HAP-1 (cell line): ENCODE measurements around the gene ZNF195.
"Not testable (repeated sequence)": the region's sequence is repeated elsewhere in the genome, so short reads cannot be mapped to it uniquely, and the experiment has no call there.

Source experiments
- DNase-seq, 2 experiments: peaks; one replicate each; pipeline ENCODE4 v3.0.0-alpha.2; 2016 to 2020; ENCODE audit warnings: low spot score in 2 of 2
- H3K27me3 ChIP-seq: fragments of 250-450 bp; sonication (Bioruptor Pico); 2 replicates; pipeline ENCODE4 v1.5.1; 2020; ENCODE audit warnings: low read depth, mild to moderate bottlenecking, moderate library complexity
- H3K36me3 ChIP-seq: fragments of 250-450 bp; sonication (Bioruptor Pico); replicated peaks from 2 replicates; pipeline ENCODE4 v1.5.1; 2020; ENCODE audit warnings: mild to moderate bottlenecking
- H3K4me1 ChIP-seq: fragments of 250-450 bp; sonication (Bioruptor Pico); 2 replicates; pipeline ENCODE4 v1.5.1; 2020; ENCODE audit warnings: mild to moderate bottlenecking
- H3K4me3 ChIP-seq: fragments of 250-450 bp; sonication (Bioruptor Pico); 2 replicates; pipeline ENCODE4 v1.5.1; 2020; ENCODE audit warnings: mild to moderate bottlenecking, moderate library complexity
- H3K9me3 ChIP-seq: fragments of 250-450 bp; sonication (Bioruptor Pico); 2 replicates; pipeline ENCODE4 v1.5.1; 2020; ENCODE audit warnings: mild to moderate bottlenecking, moderate library complexity
- in situ Hi-C: fragments of 300-500 bp; cut with MboI; formaldehyde crosslinking; loops from 3 replicates; pipeline ENCODE4 v1.14.3; 2020; ENCODE audit warnings: low sequenced_read_pairs, inconsistent platforms, mixed read lengths

The ZNF195 gene

GRCh38 chr11:3356858-3357257, 22.1 kb downstream of the ZNF195 start:
- Histone ChIP-seq H3K9me3 (peaks cover 30% of the 10 kb centered on the region), H3K4me1 (no peaks in the 10 kb centered on the region), H3K27me3 (no peaks in the 10 kb centered on the region), H3K4me3 (no peak overlapping the region), H3K36me3 (peaks cover 33% of the 10 kb centered on the region)
- no peak for DNase-seq
- in situ Hi-C loops: no loop called here

DNA sequence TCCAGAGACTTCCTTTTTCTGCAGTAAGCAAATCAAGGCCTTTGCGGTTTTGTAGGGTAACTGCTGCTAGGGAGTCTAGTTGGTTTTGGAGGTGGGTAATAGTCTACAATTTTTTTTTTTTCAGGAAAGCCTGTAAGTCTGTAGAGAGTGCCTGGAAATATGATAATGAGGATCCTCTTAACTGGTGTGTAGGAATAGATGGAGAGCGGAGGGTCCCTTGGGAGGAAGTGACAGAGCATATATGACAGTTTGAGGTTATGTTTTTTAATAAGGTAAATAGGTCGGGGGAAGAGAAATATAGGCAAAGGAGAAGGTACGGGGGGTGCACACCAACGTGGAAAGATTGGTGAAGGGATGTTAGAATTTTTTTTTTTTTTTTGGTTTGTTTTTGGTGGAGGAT, 25.9 kb downstream of the ZNF195 start:
- DNase-seq: no peak
- Histone ChIP-seq H3K4me1 (no peaks in the 10 kb centered on the region), H3K36me3 (no peaks in the 10 kb centered on the region; the same call in 1 of the 2 replicates), H3K27me3 (no peaks in the 10 kb centered on the region), H3K9me3 (peaks cover 8% of the 10 kb centered on the region), H3K4me3 (no peak overlapping the region)
- in situ Hi-C loops: no loop called here

DNA sequence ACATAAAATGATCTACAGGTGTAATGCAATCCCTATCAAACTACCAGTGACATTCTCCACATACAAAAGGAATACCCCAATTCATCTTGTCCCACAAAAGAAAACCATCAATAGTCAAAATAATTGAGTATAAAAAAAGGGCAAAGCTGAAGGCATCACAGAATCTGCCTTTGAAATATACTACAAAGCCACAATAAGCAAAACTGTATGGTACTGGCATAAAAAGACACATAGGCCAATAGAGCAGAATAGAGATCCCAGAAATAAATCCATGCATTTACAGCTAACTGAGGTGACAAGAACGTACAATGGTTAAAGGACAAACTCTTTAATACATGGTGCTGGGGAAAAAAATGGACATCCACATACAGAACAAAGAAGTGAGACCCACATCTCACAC, 31.8 kb downstream of the ZNF195 start:
- Histone ChIP-seq H3K36me3 (no peaks in the 10 kb centered on the region), H3K27me3 (peaks cover 8% of the 10 kb centered on the region), H3K4me1 (no peaks in the 10 kb centered on the region), H3K9me3 (0 out of 2 replicates have a peak, but pooled peaks cover 8% of the 10 kb centered on the region), H3K4me3 (no peak overlapping the region)
- no peak for DNase-seq
- in situ Hi-C loops: no loop called here

- Histone ChIP-seq H3K4me3 (no peak overlapping the region), H3K9me3 (0 out of 2 replicates have a peak, but pooled peaks cover 8% of the 10 kb centered on the region), H3K4me1 (no peaks in the 10 kb centered on the region), H3K27me3 (peaks cover 8% of the 10 kb centered on the region), H3K36me3 (no peaks in the 10 kb centered on the region)
- in situ Hi-C loops: no loop called here
- no peak for DNase-seq
These were observed 32.4 kb downstream of the ZNF195 start for GRCh38 chr11:3346587-3346986.

DNA sequence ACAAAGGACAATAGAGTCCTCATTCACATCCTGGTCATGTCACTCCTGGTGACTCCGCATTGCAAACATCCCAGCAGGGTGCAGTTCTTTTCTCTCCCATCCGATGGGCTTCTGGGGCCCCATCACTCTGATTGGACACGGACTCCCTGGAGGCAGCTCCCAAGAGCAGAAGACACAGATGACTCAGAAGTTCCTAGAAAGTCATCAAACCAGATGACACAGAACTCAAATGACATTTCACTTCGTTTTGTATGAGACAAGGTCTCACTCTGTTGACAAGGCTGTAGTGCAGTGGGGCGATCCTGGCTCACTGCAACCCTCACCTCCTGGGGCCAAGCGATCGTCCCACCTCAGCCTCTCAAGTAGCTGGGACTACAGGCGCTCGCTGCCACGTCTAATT, 33.2 kb downstream of the ZNF195 start:
- Histone ChIP-seq H3K4me3 (no peak overlapping the region), H3K9me3 (0 out of 2 replicates have a peak, but pooled peaks cover 8% of the 10 kb centered on the region), H3K27me3 (peaks cover 8% of the 10 kb centered on the region), H3K4me1 (no peaks in the 10 kb centered on the region), H3K36me3 (no peaks in the 10 kb centered on the region)
- in situ Hi-C loops: no loop called here
- DNase-seq: no peak

DNA sequence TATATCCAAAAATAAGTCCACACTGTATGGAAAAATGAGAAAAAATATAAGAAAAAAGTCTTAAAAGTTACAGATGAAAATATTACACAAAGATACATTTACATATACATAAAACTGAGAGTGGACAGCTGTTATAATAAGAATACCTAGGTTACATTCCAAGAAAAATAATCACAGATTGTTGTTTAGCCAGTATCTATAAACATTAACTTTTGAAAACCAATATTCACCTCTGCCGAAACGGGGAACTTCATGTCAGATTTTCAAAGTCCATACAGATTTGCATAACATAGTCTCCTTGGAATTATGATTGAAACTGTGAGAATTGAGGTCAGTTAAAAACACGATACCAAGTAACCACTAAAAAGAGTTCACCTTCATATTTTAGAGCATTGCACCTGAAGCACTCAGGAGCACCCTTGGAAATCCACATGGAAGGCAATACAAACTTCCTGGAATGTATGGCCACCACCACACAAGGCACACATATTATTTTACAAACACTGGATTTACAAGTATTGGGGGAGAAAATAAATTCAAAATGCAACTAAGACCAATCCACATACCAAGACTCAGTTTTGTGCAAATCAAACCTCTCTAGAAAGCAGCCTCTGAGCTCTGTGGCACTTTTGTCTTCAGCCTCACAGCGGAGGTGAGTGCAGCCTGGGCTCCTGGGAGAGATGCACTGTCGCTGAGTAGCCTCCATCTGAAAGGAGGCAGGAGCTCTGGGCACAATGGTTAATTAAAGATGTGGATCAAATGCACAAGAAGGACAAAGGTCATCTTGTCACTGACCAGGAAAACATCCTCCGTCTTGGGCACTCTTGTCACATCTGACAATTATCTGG, 34.4 kb downstream of the ZNF195 start:
- peaks cover 8% of the 10 kb centered on the region for H3K27me3 ChIP-seq
- H3K4me1 ChIP-seq: no peaks in the 10 kb centered on the region
- no peaks in the 10 kb centered on the region for H3K36me3 ChIP-seq
- no peak overlapping the region for H3K4me3 ChIP-seq
- in situ Hi-C loops: no loop called here
- 0 out of 2 replicates have a peak, but pooled peaks cover 8% of the 10 kb centered on the region for H3K9me3 ChIP-seq
- no peak for DNase-seq

DNA sequence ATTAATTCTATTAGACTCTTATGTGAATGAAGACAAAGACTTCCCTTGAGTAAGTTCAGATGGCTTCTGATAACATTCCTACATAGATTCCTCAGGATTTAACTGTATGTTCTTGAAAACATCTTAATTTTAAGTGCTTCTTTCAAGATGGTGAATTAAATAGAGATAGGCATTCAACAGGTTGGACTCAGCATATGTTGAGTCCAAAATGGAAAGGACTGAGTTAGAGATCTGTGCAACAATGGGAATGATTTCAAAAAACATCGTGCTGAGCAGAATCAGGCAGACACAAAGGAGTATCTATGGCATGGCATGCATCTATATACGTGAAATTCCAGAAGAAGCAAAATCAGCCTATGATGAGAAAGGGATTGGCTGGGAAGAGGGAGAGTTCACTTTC, 36.2 kb downstream of the ZNF195 start:
- peaks cover 8% of the 10 kb centered on the region for H3K27me3 ChIP-seq
- H3K4me1 ChIP-seq: no peaks in the 10 kb centered on the region
- in situ Hi-C loops: no loop called here
- no peak overlapping the region for H3K4me3 ChIP-seq
- H3K9me3 ChIP-seq: peaks cover 10% of the 10 kb centered on the region; the same call in 1 of the 2 replicates
- no peak for DNase-seq
- H3K36me3 ChIP-seq: no peaks in the 10 kb centered on the region

- peaks cover 5% of the 10 kb centered on the region; the same call in 1 of the 2 replicates for H3K9me3 ChIP-seq
- H3K4me3 ChIP-seq: no peak overlapping the region
- peaks cover 8% of the 10 kb centered on the region for H3K27me3 ChIP-seq
- DNase-seq: peak in 1 of 2 experiments; percentile 75
- H3K4me1 ChIP-seq: no peaks in the 10 kb centered on the region
- in situ Hi-C loops: no loop called here
- H3K36me3 ChIP-seq: no peaks in the 10 kb centered on the region
These were observed 37.6 kb downstream of the ZNF195 start for GRCh38 chr11:3341298-3341697.

DNA sequence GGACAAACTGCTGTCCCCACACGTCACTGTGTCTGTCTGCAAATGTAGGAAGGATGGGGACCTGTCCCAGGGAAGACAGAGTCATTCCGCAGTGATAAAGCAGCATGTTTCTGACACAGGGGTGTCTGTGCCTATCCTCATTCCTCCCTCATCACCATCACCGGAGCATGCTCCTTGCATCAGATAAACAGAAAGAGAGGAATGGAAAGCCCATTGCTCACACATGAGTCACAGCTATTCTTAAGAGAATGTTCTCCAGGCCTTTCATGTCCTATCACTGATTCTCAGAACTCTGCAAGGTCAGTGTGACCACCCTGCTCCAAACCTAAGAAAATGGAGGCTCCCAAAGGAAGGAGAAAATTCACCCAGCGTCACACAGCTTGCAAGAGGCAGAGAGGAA, 38.9 kb downstream of the ZNF195 start:
- no peak for DNase-seq
- in situ Hi-C loops: no loop called here
- no peaks in the 10 kb centered on the region for H3K4me1 ChIP-seq
- H3K9me3 ChIP-seq: peaks cover 3% of the 10 kb centered on the region; the same call in 1 of the 2 replicates
- no peaks in the 10 kb centered on the region for H3K36me3 ChIP-seq
- H3K27me3 ChIP-seq: peaks cover 8% of the 10 kb centered on the region
- no peak overlapping the region for H3K4me3 ChIP-seq

DNA sequence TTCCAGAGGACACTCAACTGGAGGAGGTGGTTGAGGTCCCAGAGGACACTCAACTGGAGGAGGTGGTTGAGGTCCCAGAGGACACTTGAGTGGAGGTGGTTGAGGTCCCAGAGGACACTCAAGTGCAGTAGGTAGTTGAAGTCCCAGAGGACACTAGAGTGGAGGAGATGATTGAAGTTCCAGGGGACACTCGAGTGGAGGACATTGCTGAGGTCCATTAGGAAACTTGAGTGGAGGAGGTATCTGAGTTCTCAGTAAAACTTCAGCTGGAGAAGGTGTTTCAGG, 39.7 kb downstream of the ZNF195 start:
- DNase-seq: no peak
- Histone ChIP-seq H3K4me3 (no peak overlapping the region), H3K9me3 (peaks cover 2% of the 10 kb centered on the region; the same call in 1 of the 2 replicates), H3K27me3 (peaks cover 8% of the 10 kb centered on the region), H3K36me3 (no peaks in the 10 kb centered on the region), H3K4me1 (no peaks in the 10 kb centered on the region)
- in situ Hi-C loops: no loop called here

DNA sequence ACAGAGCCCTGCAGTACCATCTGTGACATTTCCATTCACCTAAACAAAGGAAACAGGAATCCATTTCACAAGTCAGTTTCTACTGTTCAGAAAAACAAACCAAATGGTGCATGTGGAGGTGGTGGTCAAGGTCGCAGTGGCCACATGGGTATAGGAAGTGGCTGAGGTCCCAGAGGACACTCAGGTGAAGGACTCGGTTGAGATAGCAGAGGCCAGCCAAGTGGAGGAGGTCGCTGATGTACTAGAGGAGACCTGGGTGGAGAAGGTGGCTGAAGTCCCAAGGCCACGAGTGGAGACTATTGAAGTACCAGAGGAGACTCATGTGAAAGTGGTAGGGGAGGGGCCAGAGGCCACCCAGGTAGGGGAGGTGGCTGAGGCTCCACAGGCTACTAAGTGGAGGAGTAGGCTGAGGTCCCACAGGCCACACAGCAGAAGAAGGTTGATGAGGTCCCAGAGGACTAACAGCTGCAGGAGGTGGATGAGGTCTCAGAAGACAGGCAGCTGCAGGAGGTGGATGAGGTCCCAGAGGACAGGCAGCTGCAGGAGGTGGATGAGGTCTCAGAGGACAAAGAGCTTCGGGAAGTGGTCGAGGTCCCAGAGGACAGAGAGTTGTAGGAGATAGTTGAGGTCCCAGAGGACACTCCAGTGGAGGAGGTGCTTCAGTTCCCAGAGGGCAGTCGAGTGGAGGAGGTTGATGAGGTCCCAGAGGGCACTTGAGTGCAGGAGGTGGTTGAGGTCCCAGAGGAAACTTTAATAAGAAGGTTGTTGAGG, 40.2 kb downstream of the ZNF195 start:
- in situ Hi-C loops: no loop called here
- DNase-seq: no peak

GRCh38 chr11:3336420-3336819, 42.5 kb downstream of the ZNF195 start:
- H3K36me3 ChIP-seq, DNase-seq, H3K9me3 ChIP-seq, H3K27me3 ChIP-seq, in situ Hi-C loops, H3K4me1 ChIP-seq, H3K4me3 ChIP-seq: not testable (repeated sequence)

More for the DNA sequence above, 40.2 kb downstream of the ZNF195 start:
- peaks cover 8% of the 10 kb centered on the region for H3K27me3 ChIP-seq
- peaks cover 2% of the 10 kb centered on the region; the same call in 1 of the 2 replicates for H3K9me3 ChIP-seq
- H3K4me1 ChIP-seq: no peaks in the 10 kb centered on the region
- no peaks in the 10 kb centered on the region for H3K36me3 ChIP-seq
- no peak overlapping the region for H3K4me3 ChIP-seq

GRCh38 chr11:3333157-3333556, 45.8 kb downstream of the ZNF195 start:
- H3K4me3 ChIP-seq, H3K9me3 ChIP-seq, in situ Hi-C loops, H3K27me3 ChIP-seq, H3K4me1 ChIP-seq, DNase-seq, H3K36me3 ChIP-seq: not testable (repeated sequence)

DNA sequence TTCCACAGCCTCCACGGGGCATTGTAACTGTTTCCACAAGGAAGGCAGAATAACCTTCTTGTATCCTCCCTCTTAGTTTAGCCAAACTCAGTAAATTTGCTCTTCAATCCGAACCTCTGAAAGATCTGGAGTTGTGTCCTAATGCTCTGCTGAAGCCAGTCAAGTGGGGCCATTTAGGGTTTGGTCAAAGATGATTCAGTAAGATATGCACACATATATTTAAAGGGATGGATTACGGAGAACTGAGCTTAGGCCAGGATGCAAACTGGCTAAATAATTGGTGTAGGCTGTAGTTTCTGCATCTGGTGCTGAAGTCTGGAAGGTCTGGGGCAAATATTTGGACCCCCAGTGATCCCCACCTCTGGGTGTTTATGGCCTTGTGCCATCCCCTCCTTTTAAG, 47.9 kb downstream of the ZNF195 start:
- DNase-seq, H3K4me1 ChIP-seq, H3K4me3 ChIP-seq, H3K36me3 ChIP-seq, H3K27me3 ChIP-seq, in situ Hi-C loops, H3K9me3 ChIP-seq: not testable (repeated sequence)
